SK-N-SH (cell line): ENCODE results near the gene CDK5RAP2. TPM values are rescaled to one million over a fixed set of nuclear protein-coding genes. Genes with fewer than 3 reads are reported as not detected.

Experiments
- CTCF ChIA-PET: fragments of 300-600, 350-600 bp; formaldehyde crosslinking; extraction: SDS; loops from one replicate; lab custom pipeline; 2021; lab: Yijun Ruan, JAX
- POLR2A ChIA-PET: fragments of 350-600 bp; sonication (Branson Sonifier 250); formaldehyde crosslinking; extraction: SDS; loops from one replicate; lab custom pipeline; 2020; ENCODE audit warnings: antibody characterized with exemption, inconsistent platforms; lab: Yijun Ruan, JAX
- DNase-seq: peaks from one replicate; pipeline ENCODE4 v3.0.0; 2012
- H2AFZ ChIP-seq: fragments of 200-600 bp; sonication (generic); 2 replicates; pipeline ENCODE4 v1.8.1; 2016; ENCODE audit warnings: antibody characterized with exemption, mild to moderate bottlenecking, low read depth
- H3F3A ChIP-seq: fragments of 200-600 bp; sonication (generic); replicated peaks from 2 replicates; pipeline ENCODE3; 2016; ENCODE audit warnings: antibody characterized with exemption, mild to moderate bottlenecking; ENCODE audit not compliant: insufficient read depth
- H3K27ac ChIP-seq, 2 experiments: fragments of 200-500 bp in 1 of 2; fragments of 200-600 bp in 1 of 2; sonication (Bioruptor generic) in 1 of 2; sonication (generic), shearing (Covaris generic) in 1 of 2; 2 replicates each; pipeline versions ENCODE4 v1.5.1 to v1.6.1; 2014 to 2016; ENCODE audit warnings: low read depth in 2 of 2, inconsistent platforms in 1 of 2, low read length in 1 of 2, mild to moderate bottlenecking in 1 of 2, mixed read lengths in 1 of 2
- H3K27me3 ChIP-seq: fragments of 200-600 bp; sonication (generic), shearing (Covaris generic); 2 replicates; pipeline ENCODE4 v1.6.1; 2016; ENCODE audit warnings: mixed run types; ENCODE audit not compliant: insufficient read depth
- H3K36me3 ChIP-seq, 2 experiments: fragments of 200-500 bp in 1 of 2; fragments of 200-600 bp in 1 of 2; sonication (Bioruptor generic) in 1 of 2; sonication (generic) in 1 of 2; replicated peaks in 1 of 2; 2 replicates each; pipeline versions ENCODE3 to v1.5.1; 2014 to 2016; ENCODE audit warnings: low read length in 1 of 2, mild to moderate bottlenecking in 1 of 2; ENCODE audit not compliant: insufficient read depth in 2 of 2, control insufficient read depth in 1 of 2
- H3K4me1 ChIP-seq, 2 experiments: fragments of 200-500 bp in 1 of 2; fragments of 200-600 bp in 1 of 2; sonication (Bioruptor generic) in 1 of 2; sonication (generic), shearing (Covaris generic) in 1 of 2; 2 replicates each; pipeline versions ENCODE4 v1.5.1 to v1.6.1; 2014 to 2016; ENCODE audit warnings: low read depth in 1 of 2, low read length in 1 of 2, mixed run types in 1 of 2; ENCODE audit not compliant: insufficient read depth in 2 of 2, control insufficient read depth in 1 of 2
- H3K4me2 ChIP-seq: fragments of 200-600 bp; sonication (generic), shearing (Covaris generic); 2 replicates; pipeline ENCODE4 v1.6.1; 2017; ENCODE audit warnings: mixed run types
- H3K4me3 ChIP-seq, 2 experiments: fragments of 200-500 bp in 1 of 2; fragments of 200-600 bp in 1 of 2; sonication (Bioruptor generic) in 1 of 2; sonication (generic), shearing (Covaris generic) in 1 of 2; 2 replicates each; pipeline versions ENCODE4 v1.5.1 to v1.8.1; 2014 to 2016; ENCODE audit warnings: low read depth in 2 of 2, inconsistent platforms in 1 of 2, low read length in 1 of 2, mild to moderate bottlenecking in 1 of 2, mixed read lengths in 1 of 2, moderate library complexity in 1 of 2
- H3K79me2 ChIP-seq: fragments of 200-600 bp; sonication (generic); 2 replicates; pipeline ENCODE4 v1.8.1; 2017; ENCODE audit warnings: mild to moderate bottlenecking; ENCODE audit not compliant: insufficient read depth
- H3K9ac ChIP-seq: fragments of 200-600 bp; sonication (generic); 2 replicates; pipeline ENCODE4 v1.6.1; 2017; ENCODE audit warnings: mixed run types
- H3K9me2 ChIP-seq: fragments of 200-600 bp; sonication (generic); 2 replicates; pipeline ENCODE4 v1.6.1; 2017; ENCODE audit warnings: mixed run types
- H3K9me3 ChIP-seq: fragments of 200-600 bp; sonication (generic); 2 replicates; pipeline ENCODE4 v1.6.1; 2017; ENCODE audit warnings: mixed run types, mild to moderate bottlenecking, moderate library complexity
- H4K20me1 ChIP-seq: fragments of 200-600 bp; sonication (generic); 2 replicates; pipeline ENCODE4 v1.6.1; 2017; ENCODE audit warnings: mild to moderate bottlenecking, mixed run types; ENCODE audit not compliant: insufficient read depth
- FOSL2 ChIP-seq: IDR thresholded peaks from 2 replicates; pipeline ENCODE4 v1.4.0; 2012; ENCODE audit warnings: low read depth, mild to moderate bottlenecking, moderate library complexity, borderline replicate concordance
- GATA2 ChIP-seq: sonication (generic); formaldehyde crosslinking; IDR thresholded peaks from 2 replicates; pipeline ENCODE4 v1.5.0; 2020; ENCODE audit warnings: mild to moderate bottlenecking, missing genetic modification reagents
- MAX ChIP-seq: IDR thresholded peaks from 2 replicates; pipeline ENCODE4 v1.4.0; 2012; ENCODE audit warnings: low read depth
- MXI1 ChIP-seq: IDR thresholded peaks from 2 replicates; pipeline ENCODE4 v1.6.1; 2012; ENCODE audit warnings: mild to moderate bottlenecking, low read depth, low read length, improper control_type of control experiment
- RCOR1 ChIP-seq: fragments of 150-350 bp; IDR thresholded peaks from 2 replicates; pipeline ENCODE4 v1.6.1; 2017; ENCODE audit warnings: antibody characterized with exemption, low read length
- REST ChIP-seq: IDR thresholded peaks from 2 replicates; pipeline ENCODE4 v1.6.1; 2012; ENCODE audit warnings: mild to moderate bottlenecking, low read depth, low read length, moderate library complexity
- SIN3A ChIP-seq: IDR thresholded peaks from 2 replicates; pipeline ENCODE4 v1.6.1; 2012; ENCODE audit warnings: low read depth, mild to moderate bottlenecking, low read length, moderate library complexity, borderline replicate concordance
- SMC3 ChIP-seq: IDR thresholded peaks from 2 replicates; pipeline ENCODE4 v1.6.1; 2012; ENCODE audit warnings: low read depth, low read length, improper control_type of control experiment
- WGBS: methylation state at CpG from one replicate; pipeline ENCODE4 v1.1.6; 2017; ENCODE audit warnings: low lambda C conversion rate; 5-methylcytosine and 5-hydroxymethylcytosine counted together
- polyA plus RNA-seq, 3 experiments: library from polyadenylated mRNA; depleted of rRNA; stranded (reverse); fragments of >200 nt; gene quantifications; 2 replicates each; pipeline ENCODE4 v1.2.3, GENCODE V29; 2012

CDK5RAP2 gene
- polyA plus RNA-seq, 1 of the 3 experiments (the other 2 are of a cell fraction) = 20.7 TPM

GRCh38 chr9:120365386-120365785, 214.6 kb downstream of the CDK5RAP2 start:
- Histone ChIP-seq H3K27ac (no peak overlapping the region), H3K79me2 (no peaks in the 10 kb centered on the region), H3K36me3 (no peaks in the 10 kb centered on the region), H2AFZ (no peak overlapping the region), H3K9me2 (no peaks in the 10 kb centered on the region), H3K4me2 (no peak overlapping the region), H3K4me1 (peaks cover 0 to 7% of the 10 kb centered on the region in 2 experiments; a peak in 1 of 4 replicates), H3K27me3 (no peaks in the 10 kb centered on the region), H3K9ac (no peak overlapping the region), H3K9me3 (no peaks in the 10 kb centered on the region), H3F3A (no peaks in the 10 kb centered on the region), H3K4me3 (no peak overlapping the region), H4K20me1 (no peaks in the 10 kb centered on the region)
- ChIA-PET POLR2A (no interaction called here), CTCF (interaction anchor here (1.0 kb wide), 1 partner anchor 16 kb away, joined by 5 read pairs; no protein-coding TSS in a partner anchor)
- WGBS = 38% methylated on average over 1 of the region's 1 CpG
- TF ChIP-seq REST = no peak
- TF ChIP-seq MAX = no peak
- TF ChIP-seq FOSL2 = no peak
- TF ChIP-seq SIN3A = no peak
- no peak for TF ChIP-seq MXI1
- no peak for TF ChIP-seq GATA2 (CRISPR knock-in tag)
- TF ChIP-seq SMC3 = no peak
- no peak for DNase-seq

GRCh38 chr9:120363697-120364096, 216.3 kb downstream of the CDK5RAP2 start:
- Histone ChIP-seq H3K36me3 (no peaks in the 10 kb centered on the region), H3K4me3 (no peak overlapping the region), H3K4me2 (no peak overlapping the region), H3F3A (no peaks in the 10 kb centered on the region), H3K4me1 (peaks cover 0 to 18% of the 10 kb centered on the region in 2 experiments; a peak in 1 of 4 replicates), H3K79me2 (no peaks in the 10 kb centered on the region), H3K9me2 (no peaks in the 10 kb centered on the region), H3K27ac (no peak overlapping the region), H3K9me3 (no peaks in the 10 kb centered on the region), H3K27me3 (no peaks in the 10 kb centered on the region), H3K9ac (no peak overlapping the region), H4K20me1 (no peaks in the 10 kb centered on the region), H2AFZ (no peak overlapping the region)
- POLR2A ChIA-PET = no interaction called here
- TF ChIP-seq RCOR1 = no peak
- TF ChIP-seq GATA2 (CRISPR knock-in tag) = peak; percentile 86
- DNase-seq = peak; percentile 67
- CTCF ChIA-PET = interaction anchor here (1.1 kb wide), 1 partner anchor 14 kb away, joined by 6 read pairs; no protein-coding TSS in a partner anchor
- WGBS = 53% methylated on average over 2 of the region's 2 CpGs
